ENCODE data around the gene TRANK1. TPM values are rescaled to one million over a fixed set of nuclear protein-coding genes. Genes with fewer than 3 reads are reported as not detected.
A peak's percentile ranks its signal among the peaks of the same experiment; 100 is the strongest.
"Not testable (repeated sequence)": the region's sequence is repeated elsewhere in the genome, so short reads cannot be mapped to it uniquely, and the experiment has no call there.

The TRANK1 gene
- total RNA-seq: 9.7 TPM

DNA sequence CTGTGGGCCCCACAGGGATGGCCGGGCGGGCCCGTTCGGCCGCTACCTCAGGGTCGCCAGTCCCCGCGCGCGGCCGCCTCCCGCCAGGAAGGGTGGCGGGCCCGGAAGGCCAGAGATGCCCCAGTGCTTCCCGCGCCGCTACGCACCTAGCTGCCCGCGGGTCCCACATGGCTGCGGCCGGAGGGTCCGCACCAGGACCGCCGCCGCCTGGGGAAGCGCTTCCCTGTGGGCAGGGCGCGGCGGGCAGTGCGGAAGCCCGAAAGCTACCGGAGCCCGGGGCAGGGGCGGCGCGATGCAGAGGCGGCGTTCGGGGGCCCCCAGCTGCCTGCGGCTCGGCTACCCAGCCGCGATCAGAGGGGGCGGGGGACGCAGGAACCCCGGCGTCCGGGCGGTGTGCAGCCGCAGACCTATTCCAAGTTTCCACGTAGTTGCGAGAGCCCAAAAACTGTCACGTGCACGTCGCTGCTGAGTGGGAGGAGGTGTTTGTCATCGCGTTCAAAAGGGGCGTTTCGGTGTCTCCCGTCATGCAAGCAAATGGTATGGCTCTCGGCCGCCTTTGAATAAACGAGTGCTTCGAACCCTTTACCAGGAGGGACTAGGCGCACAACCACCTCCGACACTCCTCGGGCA lies at the start of gene TRANK1:
TRANK1 (minus strand) TSS at position 414 of the 630 bp plus-strand sequence; CDS start at position 169, 245 bp downstream.
- peak; percentile 78 for DNase-seq

- DNase-seq: peak; percentile 100
These were observed 48.8 kb upstream of the TRANK1 start, which contains the start of gene MLH1 for GRCh38 chr3:36993326-36994283. TSS of gene MLH1 (plus strand) at chr3:36993518. CDS start at chr3:36993548, 30 bp downstream.

- no peak for DNase-seq
These were observed 48.0 kb upstream of the TRANK1 start, which contains the start of gene EPM2AIP1 for GRCh38 chr3:36992806-36993325. TSS of gene EPM2AIP1 (minus strand) at chr3:36993131. CDS start at chr3:36993077, 54 bp downstream.

GRCh38 chr3:36991923-36992805 lies 47.3 kb upstream of the TRANK1 start:
- DNase-seq: peak; percentile 67

- DNase-seq: no peak
These were observed 46.3 kb upstream of the TRANK1 start for GRCh38 chr3:36991147-36991546.

- no peak for DNase-seq
These were observed 44.7 kb upstream of the TRANK1 start for GRCh38 chr3:36989568-36989967.

DNA sequence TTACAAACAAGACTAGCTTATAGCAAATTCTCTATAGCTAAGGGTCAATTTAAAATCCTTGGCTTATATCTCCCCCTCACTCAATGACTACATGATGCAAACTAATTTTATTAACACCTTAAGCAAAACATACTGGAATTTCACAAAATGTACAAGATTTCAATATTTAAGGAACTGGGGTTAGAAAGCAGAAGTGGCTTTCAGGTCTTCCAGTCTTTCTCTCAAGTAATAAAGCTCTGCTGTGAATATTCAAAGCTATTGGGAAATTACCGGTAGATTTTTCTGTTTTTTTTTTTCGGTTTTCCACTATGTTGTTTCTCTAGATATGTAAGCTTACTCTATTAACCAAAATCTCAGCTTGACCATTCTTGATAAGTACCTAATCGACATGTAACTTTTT lies 44.2 kb upstream of the TRANK1 start:
- DNase-seq: no peak

- DNase-seq: no peak
These were observed 43.5 kb upstream of the TRANK1 start for GRCh38 chr3:36988356-36988755.

GRCh38 chr3:36981006-36981405 lies 36.2 kb upstream of the TRANK1 start:
- no peak for DNase-seq

DNA sequence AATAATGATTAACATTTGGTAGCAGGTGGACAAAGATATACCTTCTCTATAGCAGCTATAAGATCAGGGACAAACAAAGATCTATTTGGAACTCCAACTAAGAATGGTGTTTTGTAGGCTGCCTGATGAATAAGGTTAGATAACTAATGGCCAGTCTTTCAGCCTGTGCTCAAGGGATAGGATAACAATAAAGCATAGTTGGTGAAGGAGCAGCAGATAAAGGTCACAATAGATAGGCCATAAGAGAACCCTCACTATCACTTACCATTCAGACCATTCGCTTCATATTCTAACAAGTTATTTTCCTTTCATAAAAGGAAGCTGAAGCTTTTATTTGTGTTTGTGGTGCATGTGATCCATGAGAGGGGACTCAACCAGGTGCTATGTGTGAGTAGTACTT lies 28.3 kb upstream of the TRANK1 start:
- no peak for DNase-seq

GRCh38 chr3:36972163-36972562 lies 27.3 kb upstream of the TRANK1 start:
- no peak for DNase-seq

DNA sequence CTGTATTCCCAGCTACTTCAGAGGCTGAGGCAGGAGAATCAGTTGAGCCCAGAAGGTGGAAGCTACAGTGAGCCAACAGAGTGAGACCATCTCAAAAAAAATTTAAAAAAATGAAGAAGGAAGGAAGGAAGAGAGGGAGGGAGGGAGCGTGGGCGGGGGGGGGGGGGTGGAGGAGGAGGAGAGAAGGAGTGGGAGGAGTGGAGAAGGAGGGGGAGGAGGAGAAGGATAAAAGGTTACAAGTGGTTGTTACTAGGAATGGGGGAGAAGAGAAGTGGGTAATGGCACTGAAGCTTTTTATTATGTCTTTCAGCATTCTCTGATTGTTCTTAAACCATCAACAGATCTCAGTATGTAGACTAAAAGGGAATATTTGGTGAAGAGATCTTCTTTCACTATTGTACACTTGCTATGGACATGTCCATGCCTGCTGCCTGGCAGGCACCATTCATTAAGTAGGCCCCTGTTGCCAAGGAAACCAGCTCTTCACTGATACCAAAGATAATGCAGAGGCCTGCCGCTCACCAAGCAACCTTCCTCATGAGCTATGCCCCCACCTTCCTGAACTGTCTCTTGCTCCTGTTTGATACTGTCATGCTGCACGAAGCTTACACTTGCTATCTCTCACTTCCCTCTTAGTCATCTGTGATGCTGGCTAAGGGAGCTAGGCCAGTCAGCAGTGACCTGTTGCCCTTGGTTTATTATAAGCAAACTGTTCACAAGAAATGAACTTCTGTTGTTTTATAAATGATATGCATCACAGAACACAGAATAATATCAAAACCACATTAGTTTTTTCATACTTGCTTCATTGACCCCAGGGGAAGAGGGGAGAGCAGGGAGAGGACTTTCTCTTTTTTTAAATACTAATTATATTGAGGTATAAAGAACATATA lies 24.9 kb upstream of the TRANK1 start:
- peak; percentile 74 for DNase-seq

DNA sequence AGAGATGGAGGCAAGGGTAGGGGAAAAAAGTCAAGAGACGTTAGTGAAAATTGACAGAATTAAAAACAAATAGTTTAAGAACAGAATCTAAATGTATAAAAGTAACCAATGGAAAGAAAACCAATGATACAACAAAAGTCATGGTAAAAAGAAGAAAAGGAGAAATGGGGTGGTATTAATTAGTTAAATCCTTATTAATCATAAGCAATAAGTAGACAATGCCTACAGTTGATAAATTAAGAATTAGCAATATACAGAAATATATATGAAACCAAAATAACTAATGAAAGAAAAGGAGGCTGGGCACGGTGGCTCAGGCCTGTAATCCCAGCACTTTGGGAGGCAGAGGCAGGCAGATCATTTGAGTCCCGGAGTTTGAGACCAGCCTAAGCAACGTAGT lies 24.2 kb upstream of the TRANK1 start:
- no peak for DNase-seq

GRCh38 chr3:36965440-36965839 lies 20.6 kb upstream of the TRANK1 start:
- DNase-seq: peak; percentile 51

- DNase-seq: no peak
These were observed 20.0 kb upstream of the TRANK1 start for GRCh38 chr3:36964817-36965216.

GRCh38 chr3:36964331-36964730 lies 19.5 kb upstream of the TRANK1 start:
- DNase-seq: no peak

DNA sequence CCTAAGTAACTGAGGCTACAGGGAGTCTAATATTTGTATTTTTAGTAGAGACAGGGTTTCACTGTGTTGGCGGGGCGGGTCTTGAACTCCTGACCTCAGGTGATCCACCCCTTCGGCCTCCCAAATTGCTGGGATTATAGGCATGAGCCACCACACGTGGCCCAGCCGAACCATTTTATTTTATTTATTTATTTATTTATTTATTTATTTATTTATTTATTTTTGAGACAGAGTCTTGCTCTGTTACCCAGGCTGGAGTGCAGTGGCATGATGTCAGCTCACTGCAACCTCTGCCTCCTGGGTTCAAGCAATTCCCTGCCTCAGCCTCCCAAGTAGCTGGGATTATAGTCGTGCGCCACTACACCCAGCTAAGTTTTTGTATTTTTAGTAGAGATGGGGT lies 18.2 kb upstream of the TRANK1 start:
- not testable (repeated sequence) for DNase-seq

DNA sequence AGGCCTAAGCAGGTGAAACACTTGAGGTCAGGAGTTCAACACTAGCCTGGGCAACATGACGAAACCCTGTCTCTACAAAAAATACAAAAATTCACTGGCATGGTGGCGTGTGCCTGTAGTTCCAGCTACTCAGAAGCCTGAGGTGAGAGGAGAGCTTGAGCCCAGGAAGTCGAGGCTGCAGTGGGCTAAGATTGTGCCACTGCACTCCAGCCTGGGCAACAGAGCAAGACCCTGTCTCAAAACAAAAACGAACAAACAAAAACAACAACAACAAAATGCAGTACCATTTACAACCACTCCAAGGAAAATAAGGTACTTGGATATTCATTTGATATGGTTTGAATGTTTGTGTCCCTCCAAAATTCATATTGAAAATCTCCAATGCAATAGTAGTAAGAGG lies 15.6 kb upstream of the TRANK1 start:
- no peak for DNase-seq

DNA sequence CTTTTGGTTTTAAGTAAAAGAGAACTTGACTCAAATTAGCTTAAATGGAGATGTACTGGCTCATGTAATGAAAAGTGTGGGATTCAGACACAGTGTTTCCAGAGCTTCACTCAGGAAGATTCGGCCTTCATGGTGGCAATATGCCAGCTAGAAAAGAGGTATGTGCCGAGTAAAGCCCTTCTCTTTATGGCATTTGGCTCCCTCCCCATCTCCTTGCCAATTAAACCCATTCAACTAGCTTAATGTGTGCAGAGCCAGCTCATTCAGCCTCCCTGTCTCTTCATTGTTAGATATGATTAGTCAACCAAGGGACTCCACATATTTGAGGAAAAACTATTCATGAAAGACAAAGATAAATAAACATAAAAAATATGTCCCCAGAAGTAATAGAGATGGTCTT lies 15.0 kb upstream of the TRANK1 start:
- no peak for DNase-seq

- no peak for DNase-seq
These were observed 13.2 kb upstream of the TRANK1 start for GRCh38 chr3:36957862-36958686.

Data from tongue (tissue), 2 donors.